ENCODE data around the gene OASL.

The OASL gene

DNA sequence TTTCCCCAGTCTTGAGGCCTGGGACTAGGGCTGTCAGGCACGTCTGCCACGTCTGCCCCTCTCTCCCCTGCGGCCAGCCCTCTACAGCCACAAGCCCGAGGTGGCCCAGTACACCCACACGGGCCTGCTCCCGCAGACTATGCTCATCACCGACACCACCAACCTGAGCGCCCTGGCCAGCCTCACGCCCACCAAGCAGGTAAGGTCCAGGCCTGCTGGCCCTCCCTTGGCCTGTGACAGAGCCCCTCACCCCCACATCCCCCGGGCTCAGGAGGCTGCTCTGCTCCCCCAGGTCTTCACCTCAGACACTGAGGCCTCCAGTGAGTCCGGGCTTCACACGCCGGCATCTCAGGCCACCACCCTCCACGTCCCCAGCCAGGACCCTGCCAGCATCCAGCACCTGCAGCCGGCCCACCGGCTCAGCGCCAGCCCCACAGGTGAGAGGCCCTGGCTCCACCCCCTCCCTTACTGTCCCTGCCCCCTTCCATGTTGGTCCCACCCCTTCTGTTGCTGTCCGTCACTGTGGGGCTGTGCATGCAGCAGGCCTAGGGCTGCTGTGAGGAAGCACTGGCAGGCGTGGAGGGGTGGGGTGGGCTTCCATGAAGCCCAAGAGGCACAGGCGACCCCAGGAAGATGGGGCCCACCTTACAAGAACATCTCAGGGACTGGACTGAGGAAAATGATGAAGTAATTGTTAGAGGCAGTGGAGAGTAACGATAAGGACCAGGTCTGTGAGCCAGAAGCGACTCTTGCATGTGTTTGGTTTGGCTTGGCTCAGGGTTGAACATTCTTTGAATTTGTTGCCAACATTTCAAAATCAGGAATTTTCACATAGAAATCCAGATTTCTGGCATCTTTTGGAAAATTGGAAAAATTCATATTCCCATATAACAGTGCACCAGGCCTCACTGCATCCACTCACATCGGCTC lies 39.6 kb downstream of the OASL start:
- no peak for TF ChIP-seq CTCF (IDR thresholded peaks at IDR 0.05; ENCODE audit: unreplicated experiment in 3 of 3)
- H3K4me1 Mint-ChIP-seq, result peaks cover 15% of the 10 kb centered on the region
- H3K9me3 Mint-ChIP-seq, result no peaks in the 10 kb centered on the region
- peak overlapping the region in 2 of 3 experiments; percentile 27 to 36 for H3K27ac Mint-ChIP-seq
- H3K27me3 Mint-ChIP-seq (ENCODE audit: low read depth), result peaks cover 11% of the 10 kb centered on the region
- H3K36me3 Mint-ChIP-seq (ENCODE audit: low read depth), result peaks cover 27% of the 10 kb centered on the region
- H3K4me3 Mint-ChIP-seq, result no peak overlapping the region

DNA sequence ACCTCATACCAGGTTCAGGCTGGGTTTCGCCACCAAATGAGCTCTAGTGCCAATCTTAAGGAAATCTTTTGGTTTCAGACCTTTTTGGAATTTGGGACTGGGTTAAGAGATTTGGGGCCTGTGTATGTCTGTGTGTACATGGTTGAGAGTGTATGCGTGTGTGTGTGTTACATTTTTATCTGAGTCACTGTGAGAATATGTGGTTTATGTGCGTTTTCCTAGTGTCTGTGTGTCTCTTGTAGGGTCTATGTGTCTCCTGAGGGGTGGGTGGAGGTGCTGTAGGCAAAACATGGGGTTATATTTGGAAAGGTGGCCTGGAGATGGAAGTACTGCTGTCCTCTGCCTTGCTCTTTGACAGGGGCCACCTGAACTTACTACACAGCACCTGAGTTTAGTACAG lies 40.6 kb downstream of the OASL start:
- peaks cover 16% of the 10 kb centered on the region for H3K27me3 Mint-ChIP-seq (ENCODE audit: low read depth)
- H3K36me3 Mint-ChIP-seq (ENCODE audit: low read depth), result peaks cover 17% of the 10 kb centered on the region
- H3K4me1 Mint-ChIP-seq, result peaks cover 15% of the 10 kb centered on the region
- no peaks in the 10 kb centered on the region for H3K9me3 Mint-ChIP-seq
- no peak overlapping the region for H3K4me3 Mint-ChIP-seq
- H3K27ac Mint-ChIP-seq, result peak overlapping the region; percentile 9 to 78 (median 57)
- TF ChIP-seq CTCF (IDR thresholded peaks at IDR 0.05; ENCODE audit: unreplicated experiment in 3 of 3), result no peak

DNA sequence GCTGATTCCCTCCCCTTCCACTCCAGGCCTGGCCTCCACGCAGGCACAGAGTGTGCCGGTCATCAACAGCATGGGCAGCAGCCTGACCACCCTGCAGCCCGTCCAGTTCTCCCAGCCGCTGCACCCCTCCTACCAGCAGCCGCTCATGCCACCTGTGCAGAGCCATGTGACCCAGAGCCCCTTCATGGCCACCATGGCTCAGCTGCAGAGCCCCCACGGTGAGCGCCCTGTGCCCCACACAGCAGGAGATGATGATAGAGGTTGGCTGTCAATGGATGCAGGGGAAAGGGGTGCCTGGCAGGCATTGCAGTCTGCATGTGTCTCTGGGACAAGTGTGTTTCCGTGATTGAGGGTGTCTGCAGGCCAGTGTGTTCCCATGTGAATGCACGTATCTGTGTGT lies 41.6 kb downstream of the OASL start:
- Mint-ChIP-seq H3K27me3 (ENCODE audit: low read depth) (peaks cover 17% of the 10 kb centered on the region), H3K9me3 (no peaks in the 10 kb centered on the region), H3K27ac (no peak overlapping the region), H3K4me3 (no peak overlapping the region), H3K4me1 (peaks cover 15% of the 10 kb centered on the region), H3K36me3 (ENCODE audit: low read depth) (peaks cover 13% of the 10 kb centered on the region)
- TF ChIP-seq CTCF (IDR thresholded peaks at IDR 0.05; ENCODE audit: unreplicated experiment in 3 of 3), result no peak

GRCh38 chr12:120996133-120996746 lies 42.8 kb downstream of the OASL start:
- no peak for TF ChIP-seq CTCF (IDR thresholded peaks at IDR 0.05; ENCODE audit: unreplicated experiment in 3 of 3)
- Mint-ChIP-seq H3K4me1 (peaks cover 15% of the 10 kb centered on the region), H3K9me3 (no peaks in the 10 kb centered on the region)

GRCh38 chr12:120994589-120995337 lies 44.3 kb downstream of the OASL start:
- Mint-ChIP-seq H3K4me1 (peaks cover 9% of the 10 kb centered on the region), H3K27ac (no peak overlapping the region), H3K4me3 (no peak overlapping the region), H3K27me3 (ENCODE audit: low read depth) (peaks cover 17% of the 10 kb centered on the region), H3K9me3 (no peaks in the 10 kb centered on the region), H3K36me3 (ENCODE audit: low read depth) (peaks cover 13% of the 10 kb centered on the region)
- TF ChIP-seq CTCF (IDR thresholded peaks at IDR 0.05; ENCODE audit: unreplicated experiment in 3 of 3), result no peak

More at GRCh38 chr12:120996133-120996746, 42.8 kb downstream of the OASL start:
- Mint-ChIP-seq H3K4me3 (no peak overlapping the region), H3K27ac (no peak overlapping the region), H3K27me3 (ENCODE audit: low read depth) (peaks cover 17% of the 10 kb centered on the region), H3K36me3 (ENCODE audit: low read depth) (peaks cover 13% of the 10 kb centered on the region)
